T-helper 2 cell treated with Interferon-gamma antibody and Interleukin-4, amounts not matched to agents 5 μg/mL and 100 μg/mL, for 36 hours (primary cell): ENCODE results near the gene AURKAIP1.

Source experiments
- DNase-seq: peaks from one replicate; pipeline ENCODE4 v3.0.0; 2021; ENCODE audit warnings: low spot score
- H3K27ac Mint-ChIP-seq: one replicate; pipeline ENCODE4 v1.8.0; 2021; ENCODE audit warnings: mild to moderate bottlenecking, mixed read lengths
- H3K27me3 Mint-ChIP-seq: one replicate; pipeline ENCODE4 v1.8.0; 2021; ENCODE audit warnings: low read depth, mixed read lengths
- H3K36me3 Mint-ChIP-seq: one replicate; pipeline ENCODE4 v1.8.0; 2021; ENCODE audit warnings: low read depth, mixed read lengths
- H3K4me1 Mint-ChIP-seq: one replicate; pipeline ENCODE4 v1.8.0; 2021; ENCODE audit warnings: low read depth, mixed read lengths
- H3K4me3 Mint-ChIP-seq: one replicate; pipeline ENCODE4 v1.8.0; 2022; ENCODE audit warnings: mild to moderate bottlenecking, moderate library complexity, mixed read lengths
- H3K9me3 Mint-ChIP-seq: one replicate; pipeline ENCODE4 v1.8.0; 2021; ENCODE audit warnings: mixed read lengths

Gene AURKAIP1

DNA sequence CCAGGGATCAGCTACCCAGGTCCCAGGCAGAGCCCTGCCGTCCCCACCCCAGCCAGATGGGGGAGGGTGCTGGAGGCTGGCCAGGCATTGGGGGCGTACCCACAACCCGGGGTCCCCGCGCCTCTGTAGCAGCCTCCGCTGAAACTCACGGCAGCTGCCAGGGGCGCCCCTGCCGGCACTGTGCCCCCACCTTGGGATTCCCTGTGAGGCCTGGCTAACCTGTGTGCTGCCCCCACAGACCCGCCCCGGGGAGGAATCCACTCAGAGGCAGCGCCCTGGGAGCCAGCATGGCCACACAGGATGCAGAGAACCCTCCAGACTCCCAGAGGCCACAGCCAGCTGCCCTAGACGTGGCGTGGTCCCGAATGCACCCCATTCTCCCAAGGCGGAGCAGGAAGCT lies 29.6 kb downstream of the AURKAIP1 start:
- peaks cover 6% of the 10 kb centered on the region for H3K4me1 Mint-ChIP-seq
- no peaks in the 10 kb centered on the region for H3K27me3 Mint-ChIP-seq
- H3K36me3 Mint-ChIP-seq: peaks cover 11% of the 10 kb centered on the region
- H3K27ac Mint-ChIP-seq: no peak overlapping the region
- no peaks in the 10 kb centered on the region for H3K9me3 Mint-ChIP-seq
- H3K4me3 Mint-ChIP-seq: no peak overlapping the region
- DNase-seq: no peak

DNA sequence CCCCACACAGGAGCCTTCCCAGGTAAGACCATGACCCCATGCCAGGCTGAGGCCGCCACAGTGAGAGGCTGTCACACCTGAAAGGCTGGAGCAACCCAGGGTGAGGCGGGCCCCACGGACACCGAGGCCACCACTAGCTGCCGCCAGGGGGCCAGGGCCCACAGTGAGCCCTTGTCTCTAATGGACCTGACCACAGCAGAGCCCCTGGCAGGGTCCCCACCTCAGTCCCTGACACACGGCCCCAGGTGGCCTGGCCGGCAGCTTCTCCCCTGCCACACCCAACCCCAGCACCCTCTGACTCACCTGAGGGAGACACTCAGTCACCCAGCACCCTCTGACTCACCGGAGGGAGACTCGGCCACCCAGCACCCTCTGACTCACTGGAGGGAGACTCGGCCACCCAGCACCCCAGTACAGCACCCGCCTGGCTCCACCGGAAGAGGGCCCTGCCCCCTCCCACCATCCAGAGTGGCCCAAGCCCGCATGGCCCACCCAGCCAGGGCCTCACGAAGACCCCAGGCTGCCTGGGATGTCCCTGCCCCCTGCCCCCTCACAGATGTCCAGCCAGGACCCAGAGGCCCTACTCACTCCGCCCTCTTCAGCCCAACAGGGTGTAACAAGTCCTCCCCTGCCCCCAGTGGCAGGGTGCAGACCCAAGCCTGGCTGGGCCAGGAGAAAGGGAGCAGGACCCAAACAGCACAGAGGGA lies 30.2 kb downstream of the AURKAIP1 start:
- no peaks in the 10 kb centered on the region for H3K9me3 Mint-ChIP-seq
- H3K36me3 Mint-ChIP-seq: peaks cover 11% of the 10 kb centered on the region
- H3K4me3 Mint-ChIP-seq: no peak overlapping the region
- peaks cover 6% of the 10 kb centered on the region for H3K4me1 Mint-ChIP-seq
- no peak overlapping the region for H3K27ac Mint-ChIP-seq
- no peaks in the 10 kb centered on the region for H3K27me3 Mint-ChIP-seq
- peak; percentile 46 for DNase-seq

DNA sequence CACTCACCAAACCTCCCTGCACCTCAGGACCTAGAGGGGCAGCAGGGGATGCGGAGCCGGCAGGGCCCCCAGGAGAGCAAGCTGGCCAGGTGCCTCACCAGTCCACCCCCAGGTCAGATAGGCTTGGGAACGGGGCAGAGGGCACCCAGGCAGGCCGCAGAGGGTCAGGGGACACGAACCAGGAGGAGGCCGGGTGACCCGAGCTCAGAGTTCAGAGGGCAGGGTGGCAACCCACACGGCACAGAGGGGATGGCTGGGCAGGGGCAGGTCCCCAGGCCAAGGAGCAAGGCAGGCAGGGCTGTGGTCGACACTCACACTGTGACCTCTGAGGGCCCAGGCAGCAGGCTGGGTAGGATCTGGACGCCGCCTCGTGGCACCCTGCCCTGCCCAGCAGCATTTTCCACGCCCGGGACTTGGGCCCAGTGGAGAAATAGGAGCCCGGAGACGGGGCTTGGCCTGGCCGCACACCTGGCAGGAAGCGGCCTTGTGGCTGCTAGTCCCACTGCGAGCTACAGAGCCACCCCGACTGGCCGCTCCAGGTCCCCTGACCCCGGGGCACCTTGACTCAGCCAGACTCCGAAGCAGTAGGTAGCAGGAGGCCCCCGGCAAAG lies 31.1 kb downstream of the AURKAIP1 start:
- Mint-ChIP-seq H3K27me3 (no peaks in the 10 kb centered on the region), H3K4me1 (peaks cover 6% of the 10 kb centered on the region), H3K4me3 (no peak overlapping the region), H3K36me3 (peaks cover 11% of the 10 kb centered on the region), H3K27ac (no peak overlapping the region), H3K9me3 (no peaks in the 10 kb centered on the region)
- DNase-seq: no peak

DNA sequence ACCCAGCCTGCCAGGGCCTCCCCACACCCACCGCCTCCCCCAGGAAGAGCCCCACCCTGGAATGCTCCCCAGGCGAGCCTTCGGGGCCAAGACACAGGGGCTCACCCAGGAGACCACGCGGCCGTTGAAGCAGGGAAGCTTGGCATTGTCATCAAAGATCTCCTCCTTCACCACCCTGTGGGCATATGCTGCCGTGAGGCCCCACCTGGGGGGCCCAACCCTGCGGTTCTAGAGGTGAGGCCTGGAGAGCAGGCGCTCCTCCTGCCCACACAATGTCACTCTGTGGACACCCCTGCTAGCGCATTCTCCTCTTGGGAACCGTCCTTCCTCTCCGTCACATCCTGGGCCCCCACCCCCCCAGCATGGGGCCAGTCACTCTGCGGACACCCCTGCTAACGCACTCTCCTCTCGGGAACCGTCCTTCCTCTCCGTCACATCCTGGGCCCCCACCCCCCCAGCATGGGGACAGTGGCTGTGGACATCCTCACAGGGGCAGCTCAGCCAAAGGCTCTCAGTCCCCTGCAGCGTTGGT lies 32.4 kb downstream of the AURKAIP1 start:
- Mint-ChIP-seq H3K36me3 (peaks cover 11% of the 10 kb centered on the region), H3K27ac (no peak overlapping the region), H3K4me3 (no peak overlapping the region), H3K4me1 (peaks cover 6% of the 10 kb centered on the region), H3K27me3 (no peaks in the 10 kb centered on the region), H3K9me3 (no peaks in the 10 kb centered on the region)
- no peak for DNase-seq

DNA sequence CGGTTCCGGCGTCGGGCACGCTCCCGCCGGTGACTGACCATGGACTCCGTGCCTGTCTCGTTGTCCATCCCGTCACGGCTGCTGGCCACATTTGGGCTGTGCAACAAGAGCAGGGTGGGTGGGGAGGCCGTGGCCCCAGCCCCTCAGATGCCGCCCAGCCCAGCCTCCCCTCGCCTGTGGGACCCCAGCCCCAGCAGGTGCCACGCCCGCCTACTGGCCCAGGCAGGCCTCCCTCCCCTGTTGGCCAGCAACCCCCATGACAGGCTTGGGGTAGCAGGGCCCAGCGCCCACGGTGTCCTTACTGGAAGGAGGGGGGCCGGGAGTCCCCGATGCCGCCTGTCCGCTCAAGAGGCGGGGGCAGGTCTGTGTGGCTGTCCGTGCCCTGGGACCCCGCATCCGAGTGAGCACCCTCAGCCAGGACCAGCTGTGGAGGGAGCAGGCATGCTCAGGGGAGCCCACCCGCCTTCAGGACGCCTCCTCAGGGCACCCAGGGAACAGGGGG lies 32.9 kb downstream of the AURKAIP1 start:
- Mint-ChIP-seq H3K36me3 (peaks cover 11% of the 10 kb centered on the region), H3K27me3 (no peaks in the 10 kb centered on the region), H3K27ac (no peak overlapping the region), H3K9me3 (no peaks in the 10 kb centered on the region), H3K4me1 (peaks cover 4% of the 10 kb centered on the region), H3K4me3 (no peak overlapping the region)
- DNase-seq: no peak

DNA sequence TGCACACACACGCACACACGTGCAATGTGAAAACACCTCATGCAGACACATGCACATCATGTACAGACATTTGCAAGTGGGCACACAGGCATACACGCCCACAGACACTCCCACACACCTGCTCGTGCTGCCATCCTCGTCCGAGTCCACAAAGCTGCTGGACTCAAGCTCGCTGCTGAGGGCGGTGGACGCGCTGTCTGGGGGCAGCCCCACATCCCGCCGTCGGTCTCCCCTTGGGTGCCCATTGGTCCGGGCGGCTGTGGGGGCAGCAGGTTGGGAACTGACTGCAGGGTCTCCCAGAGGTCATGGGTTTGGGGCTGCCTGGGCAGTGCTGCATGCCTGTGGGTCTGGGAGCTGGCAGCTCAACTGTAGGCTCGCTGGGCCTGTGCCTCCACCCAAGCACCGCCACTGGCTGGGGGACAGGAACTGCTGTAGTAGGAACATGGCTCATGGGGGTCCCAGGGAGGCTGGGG lies 33.4 kb downstream of the AURKAIP1 start:
- Mint-ChIP-seq H3K4me1 (peaks cover 4% of the 10 kb centered on the region), H3K4me3 (no peak overlapping the region), H3K36me3 (peaks cover 11% of the 10 kb centered on the region), H3K9me3 (no peaks in the 10 kb centered on the region), H3K27ac (no peak overlapping the region), H3K27me3 (no peaks in the 10 kb centered on the region)
- DNase-seq: no peak

DNA sequence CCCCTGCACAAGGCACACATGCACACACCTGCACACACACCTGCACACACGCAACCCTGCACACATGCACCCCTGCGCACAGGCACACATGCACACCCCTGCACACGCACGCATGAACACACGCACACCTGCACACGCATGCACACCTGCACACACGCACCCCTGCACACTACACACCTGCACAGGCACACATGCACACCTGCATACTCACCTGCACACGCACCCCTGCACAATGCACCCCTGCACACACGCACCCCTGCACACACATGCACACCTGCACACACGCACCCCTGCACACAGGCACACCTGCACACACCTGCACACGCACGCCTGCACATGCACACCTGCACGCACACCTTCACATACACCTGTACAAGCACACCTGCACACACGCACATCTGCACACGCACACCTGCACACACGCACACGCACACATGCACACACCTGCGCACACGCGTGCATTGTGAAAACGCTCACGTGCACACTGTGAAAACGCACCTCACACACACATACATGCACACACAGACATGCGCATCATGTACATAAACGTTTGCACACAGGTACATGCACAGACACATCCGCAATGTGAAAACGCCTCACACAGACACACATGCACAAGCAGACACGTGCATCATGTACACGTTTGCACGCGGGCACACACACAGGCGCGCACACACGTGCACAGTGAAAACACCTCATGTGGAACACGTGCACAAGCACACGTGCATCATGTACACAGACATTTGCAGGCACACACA lies 34.0 kb downstream of the AURKAIP1 start:
- peaks cover 4% of the 10 kb centered on the region for H3K4me1 Mint-ChIP-seq
- no peaks in the 10 kb centered on the region for H3K27me3 Mint-ChIP-seq
- H3K9me3 Mint-ChIP-seq: no peaks in the 10 kb centered on the region
- no peak overlapping the region for H3K4me3 Mint-ChIP-seq
- peaks cover 11% of the 10 kb centered on the region for H3K36me3 Mint-ChIP-seq
- DNase-seq: no peak
- H3K27ac Mint-ChIP-seq: no peak overlapping the region

DNA sequence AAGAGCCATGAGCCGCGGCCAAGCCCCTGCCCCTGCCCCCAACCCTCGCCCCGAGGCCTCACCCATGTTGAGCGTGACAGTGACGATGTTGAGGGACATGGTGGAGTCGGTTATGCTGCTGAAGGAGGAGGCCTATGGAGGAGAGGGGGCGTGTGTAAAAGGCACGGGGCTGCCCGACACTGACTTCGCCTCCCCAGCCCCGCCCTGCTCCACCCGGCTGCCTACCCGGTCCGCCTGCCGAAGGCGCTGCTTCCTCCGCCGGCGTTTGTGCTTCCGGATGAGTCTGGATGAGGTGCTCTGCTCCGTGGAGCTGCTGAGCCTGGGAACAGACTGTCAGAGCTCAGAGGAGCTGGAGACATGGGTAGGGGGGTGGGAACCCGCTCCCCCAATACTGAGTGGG lies 34.8 kb downstream of the AURKAIP1 start:
- Mint-ChIP-seq H3K9me3 (no peaks in the 10 kb centered on the region), H3K4me3 (no peak overlapping the region), H3K27ac (no peak overlapping the region), H3K27me3 (no peaks in the 10 kb centered on the region), H3K36me3 (peaks cover 11% of the 10 kb centered on the region), H3K4me1 (peaks cover 4% of the 10 kb centered on the region)
- DNase-seq: no peak

DNA sequence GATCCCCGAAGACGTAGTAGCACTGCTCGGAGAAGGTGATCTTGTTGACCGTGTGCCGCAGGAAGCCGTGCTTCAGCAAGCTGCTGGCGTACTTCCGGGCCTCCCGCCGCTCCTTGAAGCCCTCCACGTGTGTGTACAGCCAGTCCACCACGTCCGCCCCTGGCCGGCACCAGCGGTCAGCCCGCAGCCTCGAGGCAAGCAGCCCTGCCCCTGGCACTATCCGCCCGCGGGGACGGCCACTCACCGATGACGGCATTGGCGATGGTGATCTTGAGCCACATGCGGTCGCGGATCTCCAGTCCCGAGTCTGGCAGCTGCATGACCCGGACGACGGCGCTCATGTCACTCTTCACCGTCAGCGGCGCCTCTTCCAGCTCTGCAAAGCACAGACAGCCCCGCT lies 36.7 kb downstream of the AURKAIP1 start:
- Mint-ChIP-seq H3K27me3 (no peaks in the 10 kb centered on the region), H3K36me3 (peaks cover 11% of the 10 kb centered on the region), H3K27ac (no peak overlapping the region), H3K4me1 (peaks cover 4% of the 10 kb centered on the region), H3K9me3 (no peaks in the 10 kb centered on the region), H3K4me3 (no peak overlapping the region)
- no peak for DNase-seq

DNA sequence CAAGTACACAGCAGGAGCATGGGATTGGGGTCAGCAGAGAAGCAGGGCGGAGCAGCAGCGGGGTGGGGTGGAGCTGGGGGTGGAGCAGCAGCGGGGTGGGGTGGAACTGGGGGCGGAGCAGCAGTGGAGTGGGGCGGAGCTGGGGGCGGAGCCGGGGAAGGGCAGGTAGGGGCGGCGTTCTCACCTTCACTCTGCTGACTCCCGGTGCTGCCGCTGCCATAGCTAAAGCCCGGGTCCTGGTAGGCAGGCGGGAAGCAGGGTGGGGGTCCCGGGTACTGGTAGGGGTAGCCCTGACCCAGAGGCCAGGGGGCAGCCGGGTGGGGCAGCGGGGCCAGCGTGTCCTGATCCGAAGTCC lies 37.2 kb downstream of the AURKAIP1 start:
- no peak overlapping the region for H3K4me3 Mint-ChIP-seq
- no peak overlapping the region for H3K27ac Mint-ChIP-seq
- no peaks in the 10 kb centered on the region for H3K9me3 Mint-ChIP-seq
- peaks cover 11% of the 10 kb centered on the region for H3K36me3 Mint-ChIP-seq
- peaks cover 4% of the 10 kb centered on the region for H3K4me1 Mint-ChIP-seq
- DNase-seq: no peak
- no peaks in the 10 kb centered on the region for H3K27me3 Mint-ChIP-seq

DNA sequence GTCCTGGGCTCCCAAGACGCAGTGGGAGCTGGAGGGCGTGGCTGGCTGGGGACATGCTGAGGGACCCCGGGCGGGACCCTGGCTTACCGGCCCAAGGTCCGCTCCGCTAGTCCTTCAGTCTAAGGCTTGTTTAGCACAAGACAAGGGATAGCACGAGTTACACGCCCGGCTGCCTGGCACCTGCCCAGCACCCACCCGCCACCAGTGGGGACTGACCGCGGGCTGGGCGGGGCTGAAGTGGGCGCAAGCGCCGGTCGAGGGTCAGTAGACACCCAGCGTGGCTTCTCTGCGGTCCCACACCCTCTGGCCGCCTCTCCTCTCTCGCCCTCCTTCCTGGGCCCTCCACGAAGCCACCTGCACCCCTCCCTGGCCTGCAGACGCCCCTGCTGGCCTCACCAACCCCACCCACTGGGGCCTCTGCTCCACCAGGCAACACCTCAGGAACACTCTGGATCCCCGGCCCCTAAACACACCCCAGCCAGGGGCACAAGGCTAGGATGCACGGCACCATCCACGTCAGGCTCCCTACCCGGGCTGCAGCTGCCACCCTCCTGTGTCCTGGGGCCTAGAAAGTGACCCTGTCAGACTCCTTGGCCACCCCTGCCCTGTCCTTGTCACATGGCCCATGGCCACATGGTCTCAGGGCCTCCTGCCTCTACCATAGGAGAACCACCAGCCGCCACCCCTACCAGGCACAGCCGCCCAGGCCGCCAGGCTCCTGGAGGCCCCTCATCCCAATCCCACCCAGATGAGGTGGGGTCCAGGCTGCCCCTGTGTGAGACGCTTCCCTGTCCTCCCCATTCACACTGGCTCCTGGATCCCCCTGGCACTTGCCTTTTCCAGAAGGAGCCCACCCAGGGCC lies 37.8 kb downstream of the AURKAIP1 start:
- Mint-ChIP-seq H3K4me3 (no peak overlapping the region), H3K9me3 (no peaks in the 10 kb centered on the region), H3K36me3 (peaks cover 11% of the 10 kb centered on the region), H3K27ac (no peak overlapping the region), H3K27me3 (no peaks in the 10 kb centered on the region), H3K4me1 (peaks cover 4% of the 10 kb centered on the region)
- no peak for DNase-seq

DNA sequence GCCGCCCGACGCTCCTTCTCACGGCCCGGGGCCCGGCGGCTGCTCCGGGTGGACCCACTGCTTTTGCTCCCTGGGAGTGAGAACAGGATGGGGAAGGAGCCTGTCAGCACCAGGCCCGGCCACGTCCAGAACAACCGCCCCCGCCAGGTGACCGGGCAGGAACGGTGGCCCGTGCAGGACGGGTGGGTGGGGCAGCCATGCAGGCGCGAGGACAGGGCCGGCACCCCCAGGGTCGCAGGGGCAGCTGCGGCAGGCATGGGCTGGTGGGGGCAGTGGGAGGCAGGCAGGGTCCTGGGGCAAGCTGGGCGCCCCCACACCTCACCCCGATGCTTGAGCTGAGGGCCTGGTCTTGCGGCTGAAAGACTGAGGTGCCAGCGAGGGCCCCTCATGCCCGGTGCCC lies 38.6 kb downstream of the AURKAIP1 start:
- no peaks in the 10 kb centered on the region for H3K27me3 Mint-ChIP-seq
- no peak overlapping the region for H3K27ac Mint-ChIP-seq
- H3K4me1 Mint-ChIP-seq: peaks cover 4% of the 10 kb centered on the region
- H3K36me3 Mint-ChIP-seq: peaks cover 10% of the 10 kb centered on the region
- no peak overlapping the region for H3K4me3 Mint-ChIP-seq
- H3K9me3 Mint-ChIP-seq: no peaks in the 10 kb centered on the region
- no peak for DNase-seq

DNA sequence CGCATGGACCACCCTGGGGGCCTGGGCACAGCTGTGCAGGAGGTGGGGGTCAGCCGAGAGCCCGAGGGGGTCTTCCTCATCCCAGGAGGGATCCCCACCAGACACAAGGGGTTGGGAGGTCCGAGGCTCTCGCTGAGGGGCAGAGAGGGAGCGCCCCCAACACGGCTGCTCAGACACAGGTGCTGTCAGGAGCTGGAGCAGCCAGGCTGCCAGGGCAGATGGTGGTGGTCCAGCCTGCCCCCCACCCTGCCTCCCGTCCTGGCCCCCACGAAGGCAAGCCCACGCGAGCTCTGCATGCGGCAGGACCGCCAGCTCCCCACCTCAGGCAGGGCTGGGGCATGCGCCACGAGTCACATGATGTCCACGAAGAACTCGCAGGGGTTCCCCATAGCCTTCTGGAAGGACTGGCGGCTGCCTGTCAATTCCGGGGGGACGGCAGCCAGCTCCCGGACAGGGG lies 39.2 kb downstream of the AURKAIP1 start:
- H3K27ac Mint-ChIP-seq: no peak overlapping the region
- H3K4me3 Mint-ChIP-seq: no peak overlapping the region
- H3K36me3 Mint-ChIP-seq: peaks cover 4% of the 10 kb centered on the region
- H3K27me3 Mint-ChIP-seq: no peaks in the 10 kb centered on the region
- no peak for DNase-seq
- H3K4me1 Mint-ChIP-seq: peaks cover under 1% of the 10 kb centered on the region
- no peaks in the 10 kb centered on the region for H3K9me3 Mint-ChIP-seq
